HL-60 (cell line): ENCODE data around the gene PAOX.

ENCODE experiments used
- DNase-seq, 2 experiments: peaks; one replicate each; pipeline ENCODE4 v3.0.0-alpha.2; 2010 to 2020; ENCODE audit warnings: low read depth in 1 of 2, low spot score in 1 of 2
- H3K27ac ChIP-seq: fragments of 250-450 bp; sonication (Bioruptor Pico); replicated peaks from 2 replicates; pipeline ENCODE4 v1.5.1; 2020; ENCODE audit warnings: mild to moderate bottlenecking, moderate library complexity
- H3K27me3 ChIP-seq: fragments of 250-450 bp; sonication (Bioruptor Pico); 2 replicates; pipeline ENCODE4 v1.5.1; 2021; ENCODE audit warnings: mild to moderate bottlenecking, moderate library complexity; ENCODE audit not compliant: insufficient read depth, poor library complexity, severe bottlenecking
- H3K4me3 ChIP-seq: replicated peaks from 2 replicates; pipeline ENCODE4 v1.5.1; 2011; ENCODE audit warnings: mild to moderate bottlenecking, control low read depth, low read length; ENCODE audit not compliant: insufficient read depth
- CTCF ChIP-seq: IDR thresholded peaks from one replicate; pipeline ENCODE4 v1.5.1; 2011; ENCODE audit warnings: low read length, control low read depth, inconsistent platforms; ENCODE audit not compliant: insufficient read depth
- GABPA ChIP-seq: IDR thresholded peaks from 2 replicates; pipeline ENCODE4 v1.6.1; 2012; ENCODE audit warnings: low read depth
- POLR2AphosphoS5 ChIP-seq: IDR thresholded peaks from 2 replicates; pipeline ENCODE4 v1.6.1; 2012; ENCODE audit warnings: low read depth
- REST ChIP-seq: IDR thresholded peaks from 2 replicates; pipeline ENCODE4 v1.6.1; 2012; ENCODE audit warnings: low read depth; ENCODE audit not compliant: insufficient replicate concordance
- SPI1 ChIP-seq: IDR thresholded peaks from 2 replicates; pipeline ENCODE4 v1.6.1; 2012; ENCODE audit warnings: low read depth, mild to moderate bottlenecking, borderline replicate concordance

PAOX gene

GRCh38 chr10:133343558-133343957, 35.5 kb upstream of the PAOX start:
- H3K27ac ChIP-seq: no peak overlapping the region
- no peak for DNase-seq
- H3K27me3 ChIP-seq: no peaks in the 10 kb centered on the region
- no peak overlapping the region for H3K4me3 ChIP-seq
- TF ChIP-seq GABPA (no peak), SPI1 (no peak), REST (no peak), CTCF (no peak), POLR2AphosphoS5 (no peak)

GRCh38 chr10:133344236-133344635, 34.8 kb upstream of the PAOX start:
- no peak for DNase-seq
- Histone ChIP-seq H3K27ac (no peak overlapping the region), H3K27me3 (no peaks in the 10 kb centered on the region), H3K4me3 (no peak overlapping the region)
- TF ChIP-seq REST (no peak), CTCF (no peak), GABPA (no peak), POLR2AphosphoS5 (no peak), SPI1 (no peak)

- Histone ChIP-seq H3K27me3 (no peaks in the 10 kb centered on the region), H3K4me3 (no peak overlapping the region), H3K27ac (no peak overlapping the region)
- DNase-seq: no peak
- no peak for TF ChIP-seq REST
- TF ChIP-seq CTCF: no peak
- TF ChIP-seq SPI1: no peak
- TF ChIP-seq GABPA: no peak
- no peak for TF ChIP-seq POLR2AphosphoS5
Observed at GRCh38 chr10:133346413-133346812, 32.6 kb upstream of the PAOX start.
